ENCODE results near the gene BAG2.
A peak's percentile ranks its signal among the peaks of the same experiment; 100 is the strongest.

Gene BAG2

DNA sequence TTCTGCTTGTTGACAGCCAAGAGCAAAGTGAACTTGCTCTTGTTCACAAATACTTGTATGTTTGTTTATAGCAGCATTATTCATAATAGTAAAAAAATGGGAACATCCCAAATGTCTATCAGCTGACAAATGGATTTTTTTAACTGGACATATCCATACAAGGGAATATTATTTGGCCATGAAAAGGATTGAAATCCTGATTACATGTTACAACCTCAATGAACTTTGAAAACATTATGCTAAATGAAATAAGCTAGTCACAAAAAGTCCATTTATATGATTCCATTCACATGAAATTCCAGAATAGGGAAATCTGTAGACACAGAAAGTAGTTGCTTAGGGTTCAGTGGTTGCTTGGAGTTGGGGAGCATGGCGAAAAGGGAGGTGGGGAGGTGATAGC lies 28.4 kb upstream of the BAG2 start:
- no peak overlapping the region for H3K4me3 ChIP-seq (ENCODE audit: insufficient read depth, low read depth, low read length)
- peaks cover 10% of the 10 kb centered on the region for H3K36me3 ChIP-seq (ENCODE audit: control insufficient read depth, insufficient read depth, low read length)
- no peaks in the 10 kb centered on the region for H3K27me3 ChIP-seq (ENCODE audit: control insufficient read depth, insufficient read depth, low read length, poor library complexity, severe bottlenecking)
- no peaks in the 10 kb centered on the region for H3K9me3 ChIP-seq (ENCODE audit: control insufficient read depth, low read length)
- 100% methylated on average over 1 of the region's 1 CpG for WGBS, 2 experiments
- H3K27ac ChIP-seq (ENCODE audit: insufficient read depth, low read depth, low read length, poor library complexity, severe bottlenecking): no peak overlapping the region
- H3K4me1 ChIP-seq (ENCODE audit: control insufficient read depth, insufficient read depth, low read length): no peaks in the 10 kb centered on the region

DNA sequence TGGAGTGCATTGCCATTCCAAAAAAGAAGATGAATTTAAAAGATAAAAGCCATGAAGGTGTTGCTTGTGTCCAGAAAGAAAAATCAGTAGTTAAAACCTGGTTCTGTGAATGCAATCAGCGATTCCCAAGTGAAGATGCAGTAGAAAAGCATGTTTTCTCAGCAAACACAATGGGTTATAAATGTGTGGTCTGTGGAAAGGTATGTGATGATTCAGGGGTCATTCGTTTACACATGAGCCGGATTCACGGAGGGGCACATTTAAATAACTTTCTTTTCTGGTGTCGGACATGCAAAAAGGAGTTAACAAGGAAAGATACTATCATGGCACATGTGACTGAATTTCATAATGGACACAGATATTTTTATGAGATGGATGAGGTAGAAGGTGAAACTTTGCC lies 24.7 kb upstream of the BAG2 start:
- WGBS, 2 experiments: 95 to 98% methylated on average over 5 of the region's 5 CpGs
- no peaks in the 10 kb centered on the region for H3K4me1 ChIP-seq (ENCODE audit: control insufficient read depth, insufficient read depth, low read length)
- H3K27me3 ChIP-seq (ENCODE audit: control insufficient read depth, insufficient read depth, low read length, poor library complexity, severe bottlenecking): no peaks in the 10 kb centered on the region
- H3K36me3 ChIP-seq (ENCODE audit: control insufficient read depth, insufficient read depth, low read length): peaks cover 7% of the 10 kb centered on the region
- no peak overlapping the region for H3K4me3 ChIP-seq (ENCODE audit: insufficient read depth, low read depth, low read length)
- no peaks in the 10 kb centered on the region for H3K9me3 ChIP-seq (ENCODE audit: control insufficient read depth, low read length)
- no peak overlapping the region for H3K27ac ChIP-seq (ENCODE audit: insufficient read depth, low read depth, low read length, poor library complexity, severe bottlenecking)

DNA sequence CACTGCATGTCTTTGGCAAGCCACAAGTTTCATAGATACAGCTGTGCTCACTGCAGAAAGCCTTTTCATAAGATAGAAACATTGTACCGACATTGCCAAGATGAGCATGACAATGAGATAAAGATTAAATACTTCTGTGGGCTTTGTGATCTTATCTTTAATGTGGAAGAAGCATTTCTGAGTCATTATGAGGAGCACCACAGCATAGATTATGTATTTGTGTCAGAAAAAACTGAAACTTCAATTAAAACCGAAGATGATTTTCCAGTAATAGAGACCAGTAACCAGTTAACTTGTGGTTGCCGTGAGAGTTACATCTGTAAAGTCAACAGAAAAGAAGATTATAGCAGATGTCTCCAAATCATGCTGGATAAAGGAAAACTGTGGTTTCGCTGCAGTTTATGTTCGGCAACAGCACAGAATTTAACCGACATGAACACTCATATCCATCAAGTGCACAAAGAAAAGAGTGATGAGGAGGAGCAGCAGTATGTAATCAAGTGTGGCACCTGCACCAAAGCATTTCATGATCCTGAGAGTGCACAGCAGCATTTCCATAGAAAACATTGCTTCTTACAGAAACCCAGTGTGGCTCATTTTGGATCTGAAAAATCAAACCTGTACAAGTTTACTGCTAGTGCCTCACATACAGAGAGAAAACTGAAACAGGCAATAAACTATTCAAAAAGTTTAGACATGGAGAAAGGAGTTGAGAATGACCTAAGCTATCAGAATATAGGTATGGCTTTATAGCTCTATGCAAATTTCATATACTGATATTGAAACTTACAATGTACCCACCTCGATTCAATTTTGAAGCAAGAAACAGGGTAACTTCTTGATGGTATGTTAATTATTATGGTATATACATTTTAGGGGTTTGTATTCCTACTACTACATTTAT lies 23.9 kb upstream of the BAG2 start:
- Histone ChIP-seq H3K4me1 (ENCODE audit: control insufficient read depth, insufficient read depth, low read length) (no peaks in the 10 kb centered on the region), H3K4me3 (ENCODE audit: insufficient read depth, low read depth, low read length) (no peak overlapping the region), H3K27ac (ENCODE audit: insufficient read depth, low read depth, low read length, poor library complexity, severe bottlenecking) (no peak overlapping the region), H3K27me3 (ENCODE audit: control insufficient read depth, insufficient read depth, low read length, poor library complexity, severe bottlenecking) (no peaks in the 10 kb centered on the region), H3K36me3 (ENCODE audit: control insufficient read depth, insufficient read depth, low read length) (peaks cover 7% of the 10 kb centered on the region), H3K9me3 (ENCODE audit: control insufficient read depth, low read length) (no peaks in the 10 kb centered on the region)
- 97 to 98% methylated on average over 6 of the region's 7 CpGs for WGBS, 2 experiments

DNA sequence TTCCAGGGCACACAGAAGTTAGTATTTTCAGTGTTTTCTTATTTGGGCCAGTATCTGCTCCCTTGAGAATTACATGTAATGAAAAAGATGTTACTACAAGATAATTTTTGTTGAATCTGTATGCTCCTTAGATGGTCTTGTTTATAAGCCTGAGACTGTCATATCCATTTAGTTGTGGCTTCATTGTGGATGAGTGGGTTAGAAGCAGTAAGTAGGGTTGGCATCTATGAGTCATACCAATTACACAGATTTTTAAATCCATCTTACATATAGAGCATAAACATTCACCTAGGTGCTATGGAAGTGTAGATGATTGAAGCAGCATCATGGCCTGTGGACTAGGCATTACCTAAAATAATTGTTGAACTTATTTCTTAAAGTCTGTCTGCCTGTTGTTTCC lies 13.5 kb upstream of the BAG2 start:
- Histone ChIP-seq H3K27ac (ENCODE audit: insufficient read depth, low read depth, low read length, poor library complexity, severe bottlenecking) (no peak overlapping the region), H3K36me3 (ENCODE audit: control insufficient read depth, insufficient read depth, low read length) (no peaks in the 10 kb centered on the region), H3K4me3 (ENCODE audit: insufficient read depth, low read depth, low read length) (no peak overlapping the region), H3K9me3 (ENCODE audit: control insufficient read depth, low read length) (no peaks in the 10 kb centered on the region), H3K27me3 (ENCODE audit: control insufficient read depth, insufficient read depth, low read length, poor library complexity, severe bottlenecking) (no peaks in the 10 kb centered on the region), H3K4me1 (ENCODE audit: control insufficient read depth, insufficient read depth, low read length) (no peaks in the 10 kb centered on the region)

DNA sequence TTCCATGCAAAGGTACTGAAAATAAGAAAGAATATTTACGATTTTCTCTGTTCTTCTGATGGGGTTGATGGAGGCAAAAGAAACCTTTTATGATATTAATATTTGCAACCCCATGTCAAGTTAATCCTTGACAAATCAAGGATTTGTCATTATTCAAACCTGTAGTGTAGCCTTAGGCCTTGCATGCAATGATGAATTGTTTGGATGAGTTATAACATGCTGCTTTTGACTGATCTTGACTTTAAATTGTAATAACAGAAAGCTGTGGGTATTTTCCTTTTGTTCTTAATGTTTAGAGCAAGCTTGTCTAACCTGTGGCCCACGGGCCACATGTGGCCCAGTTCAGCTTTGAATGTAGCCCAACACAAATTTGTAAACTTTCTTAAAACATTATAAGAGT lies 13.0 kb upstream of the BAG2 start:
- Histone ChIP-seq H3K36me3 (ENCODE audit: control insufficient read depth, insufficient read depth, low read length) (no peaks in the 10 kb centered on the region), H3K27me3 (ENCODE audit: control insufficient read depth, insufficient read depth, low read length, poor library complexity, severe bottlenecking) (no peaks in the 10 kb centered on the region), H3K27ac (ENCODE audit: insufficient read depth, low read depth, low read length, poor library complexity, severe bottlenecking) (no peak overlapping the region), H3K4me1 (ENCODE audit: control insufficient read depth, insufficient read depth, low read length) (no peaks in the 10 kb centered on the region), H3K9me3 (ENCODE audit: control insufficient read depth, low read length) (no peaks in the 10 kb centered on the region), H3K4me3 (ENCODE audit: insufficient read depth, low read depth, low read length) (no peak overlapping the region)
- 83% methylated on average over 2 of the region's 2 CpGs; no CpG with 5 or more reads in 1 of the 2 experiments for WGBS, 2 experiments

DNA sequence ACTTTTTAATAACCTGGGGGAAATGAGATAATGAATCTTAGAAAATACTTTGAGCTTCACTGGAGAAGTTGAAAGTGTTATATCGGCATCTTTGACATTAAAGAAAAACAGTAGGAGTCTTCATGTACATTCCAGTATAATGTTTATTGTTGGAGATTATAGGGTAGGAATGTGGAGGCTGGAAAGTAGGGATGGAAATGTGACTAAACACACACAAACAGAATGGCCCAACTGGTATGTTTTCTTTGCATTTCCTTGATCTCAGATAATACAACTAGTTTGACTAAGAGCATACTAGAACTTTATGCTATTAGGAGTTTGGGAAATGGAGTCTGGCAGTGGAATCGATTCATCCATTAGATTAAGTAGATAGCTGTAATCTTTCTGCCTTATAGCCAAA lies 10.1 kb upstream of the BAG2 start:
- H3K4me3 ChIP-seq (ENCODE audit: insufficient read depth, low read depth, low read length): no peak overlapping the region

DNA sequence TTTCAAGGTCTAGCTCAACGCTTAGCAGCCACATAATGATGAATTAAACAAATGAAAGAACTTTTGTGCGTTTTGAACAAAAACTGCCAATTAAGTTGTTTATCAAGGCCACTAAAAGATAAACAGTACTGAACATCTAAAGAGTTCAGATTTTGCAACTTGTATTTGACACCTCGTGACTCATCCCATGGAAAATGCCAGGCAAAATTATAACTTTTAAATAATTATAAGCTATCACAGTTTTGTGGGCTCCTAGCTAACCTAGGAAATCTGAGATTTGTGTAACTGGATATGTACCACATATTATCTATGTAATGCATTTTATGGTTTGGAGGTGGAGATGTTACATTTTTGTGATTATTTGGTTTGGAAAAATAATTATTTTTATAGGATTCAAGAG lies 9.6 kb upstream of the BAG2 start:
- H3K27ac ChIP-seq (ENCODE audit: insufficient read depth, low read depth, low read length, poor library complexity, severe bottlenecking): no peak overlapping the region
- H3K36me3 ChIP-seq (ENCODE audit: control insufficient read depth, insufficient read depth, low read length): no peaks in the 10 kb centered on the region

More for the DNA sequence above, 10.1 kb upstream of the BAG2 start:
- no peaks in the 10 kb centered on the region for H3K4me1 ChIP-seq (ENCODE audit: control insufficient read depth, insufficient read depth, low read length)
- H3K27me3 ChIP-seq (ENCODE audit: control insufficient read depth, insufficient read depth, low read length, poor library complexity, severe bottlenecking): no peaks in the 10 kb centered on the region
- H3K27ac ChIP-seq (ENCODE audit: insufficient read depth, low read depth, low read length, poor library complexity, severe bottlenecking): no peak overlapping the region
- H3K9me3 ChIP-seq (ENCODE audit: control insufficient read depth, low read length): no peaks in the 10 kb centered on the region
- H3K36me3 ChIP-seq (ENCODE audit: control insufficient read depth, insufficient read depth, low read length): no peaks in the 10 kb centered on the region
- WGBS, 2 experiments: 94 to 100% methylated on average over 1 to 2 of the region's 2 CpGs

DNA sequence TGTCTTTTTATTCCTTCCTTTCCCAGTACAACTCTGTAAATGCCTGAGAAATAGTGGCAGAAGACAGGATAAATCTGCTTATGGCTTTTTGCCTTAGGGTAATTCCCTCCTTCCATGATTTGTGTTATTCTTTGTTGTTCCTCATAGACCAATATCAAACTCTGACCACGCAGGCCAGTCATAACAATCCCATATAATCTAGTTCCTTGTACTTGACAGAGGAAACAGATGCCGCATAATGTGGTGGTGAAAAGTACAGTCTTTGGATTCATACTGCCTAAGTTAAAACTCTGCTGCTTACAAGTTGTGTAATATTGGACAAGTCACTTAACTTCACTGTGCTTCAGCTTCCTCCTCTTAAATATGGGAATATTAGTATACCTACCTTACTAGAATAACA lies 8.2 kb upstream of the BAG2 start:
- no peaks in the 10 kb centered on the region for H3K4me1 ChIP-seq (ENCODE audit: control insufficient read depth, insufficient read depth, low read length)
- no peaks in the 10 kb centered on the region for H3K9me3 ChIP-seq (ENCODE audit: control insufficient read depth, low read length)
- no peak overlapping the region for H3K4me3 ChIP-seq (ENCODE audit: insufficient read depth, low read depth, low read length)
- 94 to 100% methylated on average over 2 of the region's 2 CpGs for WGBS, 2 experiments
- H3K27me3 ChIP-seq (ENCODE audit: control insufficient read depth, insufficient read depth, low read length, poor library complexity, severe bottlenecking): no peaks in the 10 kb centered on the region
- no peaks in the 10 kb centered on the region for H3K36me3 ChIP-seq (ENCODE audit: control insufficient read depth, insufficient read depth, low read length)
- no peak overlapping the region for H3K27ac ChIP-seq (ENCODE audit: insufficient read depth, low read depth, low read length, poor library complexity, severe bottlenecking)

More for the DNA sequence above, 9.6 kb upstream of the BAG2 start:
- H3K9me3 ChIP-seq (ENCODE audit: control insufficient read depth, low read length): no peaks in the 10 kb centered on the region
- no peaks in the 10 kb centered on the region for H3K4me1 ChIP-seq (ENCODE audit: control insufficient read depth, insufficient read depth, low read length)
- WGBS, 2 experiments: 92 to 100% methylated on average over 2 to 3 of the region's 3 CpGs
- H3K4me3 ChIP-seq (ENCODE audit: insufficient read depth, low read depth, low read length): no peak overlapping the region
- no peaks in the 10 kb centered on the region for H3K27me3 ChIP-seq (ENCODE audit: control insufficient read depth, insufficient read depth, low read length, poor library complexity, severe bottlenecking)

DNA sequence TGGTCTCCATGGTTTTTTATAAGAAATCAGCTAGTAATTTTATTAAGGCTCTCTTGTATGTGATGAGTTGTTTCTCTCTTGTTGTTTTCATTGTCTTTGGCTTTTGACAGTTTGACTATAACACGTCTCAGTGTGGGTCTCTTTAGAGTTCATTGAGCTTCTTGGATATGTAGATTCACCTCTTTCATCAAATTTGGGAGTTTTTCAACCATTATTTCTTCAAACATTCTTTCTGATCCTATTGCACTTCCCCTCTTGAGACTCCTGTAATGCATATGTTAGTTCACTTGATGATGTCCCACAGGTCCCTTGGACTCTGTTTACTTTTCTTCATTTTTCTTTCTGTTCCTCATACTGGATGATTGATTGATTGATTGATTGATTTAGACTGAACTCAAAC lies 7.0 kb upstream of the BAG2 start:
- Histone ChIP-seq H3K27me3 (ENCODE audit: control insufficient read depth, insufficient read depth, low read length, poor library complexity, severe bottlenecking) (no peaks in the 10 kb centered on the region), H3K36me3 (ENCODE audit: control insufficient read depth, insufficient read depth, low read length) (no peaks in the 10 kb centered on the region)
- WGBS, 2 experiments: 78 to 95% methylated on average over 1 of the region's 1 CpG

DNA sequence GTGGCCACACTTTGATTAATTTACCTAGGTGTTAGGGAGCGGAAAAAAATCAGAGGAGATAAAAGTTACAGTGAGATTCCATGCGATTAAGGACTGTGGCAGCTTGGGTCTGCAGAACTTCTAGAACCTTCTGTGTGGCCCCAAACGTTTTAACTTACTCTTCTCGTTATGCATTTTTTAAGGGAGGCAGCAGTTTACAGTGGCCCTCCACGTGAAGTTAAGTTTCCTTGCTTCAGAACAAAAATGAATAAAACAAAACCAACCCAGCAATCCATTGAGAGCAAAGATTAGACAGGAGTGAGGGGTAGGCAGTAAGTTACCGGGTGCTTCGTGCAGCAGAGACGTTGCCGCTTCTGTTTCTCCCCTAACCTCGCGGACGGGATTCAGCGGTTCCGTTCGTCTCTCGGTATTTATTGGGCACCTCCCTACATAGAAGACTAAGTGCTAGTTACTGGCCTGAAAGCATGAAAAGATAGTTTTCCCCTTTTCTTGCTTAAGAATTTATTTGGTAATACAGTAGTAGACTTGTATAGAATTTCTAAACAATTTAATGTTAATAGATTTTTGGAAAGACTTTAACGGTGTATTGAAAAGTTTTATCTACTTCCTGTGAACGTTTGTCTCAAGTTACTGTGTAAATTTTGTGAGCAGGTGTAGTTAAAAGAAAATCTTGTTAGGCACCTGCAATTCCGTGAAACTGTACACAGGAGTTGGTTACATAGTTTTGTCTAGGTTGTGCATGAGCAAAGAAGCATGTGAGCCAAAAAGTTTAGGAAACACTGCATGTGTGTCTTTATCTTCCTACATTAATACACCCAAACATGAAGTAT lies 1.1 kb downstream of the BAG2 start:
- no peak overlapping the region for H3K27ac ChIP-seq (ENCODE audit: insufficient read depth, low read depth, low read length, poor library complexity, severe bottlenecking)
- no peaks in the 10 kb centered on the region for H3K9me3 ChIP-seq (ENCODE audit: control insufficient read depth, low read length)
- WGBS, 2 experiments: 5 to 6% methylated on average over 19 of the region's 19 CpGs
- no peaks in the 10 kb centered on the region for H3K4me1 ChIP-seq (ENCODE audit: control insufficient read depth, insufficient read depth, low read length)
- H3K4me3 ChIP-seq (ENCODE audit: insufficient read depth, low read depth, low read length): peak overlapping the region; percentile 64
- H3K36me3 ChIP-seq (ENCODE audit: control insufficient read depth, insufficient read depth, low read length): no peaks in the 10 kb centered on the region
- peaks cover 15% of the 10 kb centered on the region for H3K27me3 ChIP-seq (ENCODE audit: control insufficient read depth, insufficient read depth, low read length, poor library complexity, severe bottlenecking)

More for the DNA sequence above, 7.0 kb upstream of the BAG2 start:
- no peaks in the 10 kb centered on the region for H3K9me3 ChIP-seq (ENCODE audit: control insufficient read depth, low read length)
- H3K4me1 ChIP-seq (ENCODE audit: control insufficient read depth, insufficient read depth, low read length): no peaks in the 10 kb centered on the region
- no peak overlapping the region for H3K27ac ChIP-seq (ENCODE audit: insufficient read depth, low read depth, low read length, poor library complexity, severe bottlenecking)
- H3K4me3 ChIP-seq (ENCODE audit: insufficient read depth, low read depth, low read length): no peak overlapping the region
